RWPE2 (cell line): ENCODE results near the gene TRAP1.

Experiments
- ATAC-seq: fragments of 200-7000 bp; cut with Tn5 transposase; 3 replicates; pipeline ENCODE4 v1.9.1; 2021; ENCODE audit warnings: low read depth
- DNase-seq: peaks from one replicate; pipeline ENCODE4 v3.0.0-alpha.2; 2020; ENCODE audit warnings: low spot score
- H3K27ac ChIP-seq: fragments of 450-650 bp; 2 replicates; pipeline ENCODE4 v1.5.1; 2017; ENCODE audit warnings: mild to moderate bottlenecking; ENCODE audit not compliant: poor library complexity, severe bottlenecking
- H3K27me3 ChIP-seq: fragments of 250-450 bp; sonication (Bioruptor Pico); 2 replicates; pipeline ENCODE4 v1.5.1; 2021; ENCODE audit warnings: mild to moderate bottlenecking, moderate library complexity; ENCODE audit not compliant: insufficient read depth, poor library complexity, severe bottlenecking
- H3K36me3 ChIP-seq: fragments of 250-450 bp; sonication (Bioruptor Pico); 2 replicates; pipeline ENCODE4 v1.5.1; 2020; ENCODE audit warnings: low read depth, mild to moderate bottlenecking, moderate library complexity
- H3K4me1 ChIP-seq: fragments of 250-450 bp; sonication (Bioruptor Pico); 2 replicates; pipeline ENCODE4 v1.5.1; 2021; ENCODE audit warnings: mild to moderate bottlenecking, moderate library complexity; ENCODE audit not compliant: insufficient read depth, poor library complexity, severe bottlenecking
- H3K4me3 ChIP-seq: fragments of 250-450 bp; sonication (Bioruptor Pico); 2 replicates; pipeline ENCODE4 v1.5.1; 2021; ENCODE audit warnings: mild to moderate bottlenecking, moderate library complexity; ENCODE audit not compliant: severe bottlenecking
- H3K9me3 ChIP-seq: fragments of 250-450 bp; sonication (Bioruptor Pico); 2 replicates; pipeline ENCODE4 v1.5.1; 2021; ENCODE audit warnings: mild to moderate bottlenecking, moderate library complexity; ENCODE audit not compliant: severe bottlenecking
- TF ChIP-seq, protein P1 (sequence below): fragments of 450-650 bp; IDR thresholded peaks from one replicate; pipeline ENCODE4 v1.5.1; 2017; ENCODE audit warnings: mild to moderate bottlenecking, moderate library complexity; ENCODE audit not compliant: poor library complexity, severe bottlenecking

TRAP1 gene

DNA sequence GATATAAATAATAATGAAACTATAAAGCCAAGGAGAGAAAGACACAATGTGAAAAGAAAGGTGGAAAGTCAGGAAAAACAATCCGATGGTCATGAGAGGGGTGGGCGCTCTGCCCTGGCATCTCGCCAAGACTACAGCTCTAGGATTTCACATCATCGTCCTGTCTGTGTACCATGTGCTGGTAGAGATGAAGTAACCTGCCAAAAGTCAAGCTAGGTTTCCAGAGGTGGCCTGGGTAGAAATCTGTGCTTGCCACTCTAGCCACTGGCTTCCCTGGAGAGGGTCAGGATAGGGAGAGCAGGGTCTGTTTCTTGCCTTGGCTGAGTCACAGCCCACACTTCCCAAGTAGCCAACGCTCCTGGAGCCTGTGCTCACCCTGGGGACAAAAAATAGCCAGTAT is 31.0 kb upstream of the TRAP1 start:
- peaks cover 65% of the 10 kb centered on the region for H3K36me3 ChIP-seq
- no peak for ATAC-seq
- H3K4me3 ChIP-seq: no peak overlapping the region
- DNase-seq: no peak
- H3K27me3 ChIP-seq: no peaks in the 10 kb centered on the region
- no peak overlapping the region for H3K27ac ChIP-seq
- H3K4me1 ChIP-seq: no peaks in the 10 kb centered on the region
- TF ChIP-seq, protein P1, sequence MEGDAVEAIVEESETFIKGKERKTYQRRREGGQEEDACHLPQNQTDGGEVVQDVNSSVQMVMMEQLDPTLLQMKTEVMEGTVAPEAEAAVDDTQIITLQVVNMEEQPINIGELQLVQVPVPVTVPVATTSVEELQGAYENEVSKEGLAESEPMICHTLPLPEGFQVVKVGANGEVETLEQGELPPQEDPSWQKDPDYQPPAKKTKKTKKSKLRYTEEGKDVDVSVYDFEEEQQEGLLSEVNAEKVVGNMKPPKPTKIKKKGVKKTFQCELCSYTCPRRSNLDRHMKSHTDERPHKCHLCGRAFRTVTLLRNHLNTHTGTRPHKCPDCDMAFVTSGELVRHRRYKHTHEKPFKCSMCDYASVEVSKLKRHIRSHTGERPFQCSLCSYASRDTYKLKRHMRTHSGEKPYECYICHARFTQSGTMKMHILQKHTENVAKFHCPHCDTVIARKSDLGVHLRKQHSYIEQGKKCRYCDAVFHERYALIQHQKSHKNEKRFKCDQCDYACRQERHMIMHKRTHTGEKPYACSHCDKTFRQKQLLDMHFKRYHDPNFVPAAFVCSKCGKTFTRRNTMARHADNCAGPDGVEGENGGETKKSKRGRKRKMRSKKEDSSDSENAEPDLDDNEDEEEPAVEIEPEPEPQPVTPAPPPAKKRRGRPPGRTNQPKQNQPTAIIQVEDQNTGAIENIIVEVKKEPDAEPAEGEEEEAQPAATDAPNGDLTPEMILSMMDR: no peak
- no peaks in the 10 kb centered on the region for H3K9me3 ChIP-seq

DNA sequence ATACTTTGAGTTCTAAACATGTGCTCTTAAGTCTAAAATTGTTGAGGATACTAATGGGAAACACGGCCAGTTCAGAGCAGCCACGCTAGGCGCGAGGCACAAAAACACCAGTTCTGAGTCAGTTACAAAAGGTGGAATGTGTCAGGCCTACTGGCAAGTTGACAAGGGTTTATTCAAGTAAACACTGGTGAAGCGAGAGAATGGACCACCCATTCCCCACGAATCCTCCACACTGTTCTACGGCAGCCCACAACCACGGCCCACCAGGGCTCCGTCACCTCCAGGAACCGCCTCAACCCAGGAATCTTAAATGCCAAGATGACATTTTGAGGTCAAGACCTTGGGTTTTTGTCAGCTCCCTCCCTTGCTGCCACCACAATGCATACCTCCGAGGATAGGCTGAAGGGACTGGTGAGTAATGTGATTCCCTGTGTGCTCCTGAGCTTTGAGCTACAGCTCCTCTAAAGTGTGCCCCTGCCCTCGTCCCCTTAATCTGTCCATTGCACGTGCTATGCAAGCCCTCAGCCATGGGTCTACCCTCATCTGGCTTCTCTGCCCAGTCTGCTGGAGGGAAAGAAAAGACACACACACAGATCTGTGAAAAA is 28.5 kb upstream of the TRAP1 start:
- TF ChIP-seq, protein P1: no peak
- DNase-seq (no peak), ATAC-seq (no peak)
- Histone ChIP-seq H3K4me3 (no peak overlapping the region), H3K4me1 (no peaks in the 10 kb centered on the region), H3K27me3 (no peaks in the 10 kb centered on the region), H3K36me3 (peaks cover 77% of the 10 kb centered on the region), H3K27ac (no peak overlapping the region), H3K9me3 (no peaks in the 10 kb centered on the region)

DNA sequence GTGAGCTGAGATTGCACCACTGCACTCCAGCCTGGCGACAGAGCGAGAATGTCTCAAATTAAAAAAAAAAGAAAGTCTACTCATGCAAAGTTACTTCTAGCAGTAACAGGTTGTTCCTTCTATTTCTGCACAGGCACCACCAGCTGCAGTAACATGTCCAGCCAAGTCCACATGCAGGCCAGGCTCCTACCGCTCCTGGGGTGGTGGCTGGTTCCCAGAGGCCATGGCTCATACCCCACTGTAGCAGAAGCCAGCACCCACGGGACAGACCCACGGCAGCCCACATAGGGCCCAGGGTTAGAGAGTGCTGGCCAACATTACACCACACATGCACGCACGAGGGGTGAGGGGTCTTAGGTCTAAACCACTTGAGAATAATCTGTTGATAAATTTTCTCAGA is 26.7 kb upstream of the TRAP1 start:
- TF ChIP-seq, protein P1: no peak
- DNase-seq (no peak), ATAC-seq (no peak)
- Histone ChIP-seq H3K4me1 (no peaks in the 10 kb centered on the region), H3K27ac (no peak overlapping the region), H3K27me3 (no peaks in the 10 kb centered on the region), H3K4me3 (no peak overlapping the region), H3K36me3 (peaks cover 77% of the 10 kb centered on the region), H3K9me3 (no peaks in the 10 kb centered on the region)

DNA sequence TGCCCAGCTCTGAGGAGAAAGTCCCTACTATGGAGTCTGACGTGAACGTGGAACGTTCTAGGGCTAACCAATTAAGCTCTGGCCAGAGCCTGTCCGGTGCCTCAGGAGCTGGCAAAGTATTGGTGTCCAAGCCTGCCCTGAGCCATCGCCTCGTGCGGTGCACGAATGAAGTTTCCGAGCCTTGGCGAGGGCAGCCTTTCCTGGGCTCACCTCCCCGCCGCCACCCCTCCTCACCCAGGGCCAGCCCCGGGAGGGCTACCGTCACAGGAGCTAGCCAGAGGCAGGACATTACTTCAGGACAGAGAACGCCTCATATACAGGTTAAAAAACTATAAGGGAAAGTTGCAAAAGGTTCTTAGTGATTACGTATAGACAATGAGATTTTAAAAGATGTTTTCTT is 23.6 kb upstream of the TRAP1 start:
- H3K27ac ChIP-seq: no peak overlapping the region
- H3K36me3 ChIP-seq: peaks cover 85% of the 10 kb centered on the region
- no peaks in the 10 kb centered on the region for H3K4me1 ChIP-seq
- DNase-seq (no peak), ATAC-seq (no peak)
- no peaks in the 10 kb centered on the region for H3K27me3 ChIP-seq
- TF ChIP-seq, protein P1: no peak
- no peak overlapping the region for H3K4me3 ChIP-seq
- H3K9me3 ChIP-seq: no peaks in the 10 kb centered on the region

DNA sequence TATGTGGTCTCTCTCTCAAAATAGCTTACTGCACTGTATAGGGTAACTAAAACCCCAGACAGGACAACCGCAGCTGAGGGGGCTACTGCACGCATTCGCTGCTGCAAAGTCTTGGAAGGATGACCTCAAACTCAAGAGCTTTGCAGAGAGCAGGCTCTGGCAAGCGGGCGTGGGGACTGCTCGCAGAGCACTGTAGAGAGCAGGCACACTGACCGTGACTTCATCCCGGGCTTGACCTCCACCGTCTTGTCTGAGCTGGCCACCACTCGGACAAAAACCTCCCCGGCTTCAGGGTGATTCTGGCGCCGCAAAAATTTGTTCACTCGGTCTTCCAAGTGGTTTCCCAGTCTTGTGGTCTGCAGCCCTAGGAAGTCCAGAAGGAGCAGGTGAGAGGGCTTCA is 22.9 kb upstream of the TRAP1 start:
- Histone ChIP-seq H3K4me3 (no peak overlapping the region), H3K27ac (no peak overlapping the region), H3K4me1 (no peaks in the 10 kb centered on the region), H3K27me3 (no peaks in the 10 kb centered on the region), H3K36me3 (peaks cover 88% of the 10 kb centered on the region), H3K9me3 (no peaks in the 10 kb centered on the region)
- TF ChIP-seq, protein P1: no peak
- ATAC-seq (no peak), DNase-seq (no peak)
